ENCODE results near the gene ADAMTS14.

ADAMTS14 gene

DNA sequence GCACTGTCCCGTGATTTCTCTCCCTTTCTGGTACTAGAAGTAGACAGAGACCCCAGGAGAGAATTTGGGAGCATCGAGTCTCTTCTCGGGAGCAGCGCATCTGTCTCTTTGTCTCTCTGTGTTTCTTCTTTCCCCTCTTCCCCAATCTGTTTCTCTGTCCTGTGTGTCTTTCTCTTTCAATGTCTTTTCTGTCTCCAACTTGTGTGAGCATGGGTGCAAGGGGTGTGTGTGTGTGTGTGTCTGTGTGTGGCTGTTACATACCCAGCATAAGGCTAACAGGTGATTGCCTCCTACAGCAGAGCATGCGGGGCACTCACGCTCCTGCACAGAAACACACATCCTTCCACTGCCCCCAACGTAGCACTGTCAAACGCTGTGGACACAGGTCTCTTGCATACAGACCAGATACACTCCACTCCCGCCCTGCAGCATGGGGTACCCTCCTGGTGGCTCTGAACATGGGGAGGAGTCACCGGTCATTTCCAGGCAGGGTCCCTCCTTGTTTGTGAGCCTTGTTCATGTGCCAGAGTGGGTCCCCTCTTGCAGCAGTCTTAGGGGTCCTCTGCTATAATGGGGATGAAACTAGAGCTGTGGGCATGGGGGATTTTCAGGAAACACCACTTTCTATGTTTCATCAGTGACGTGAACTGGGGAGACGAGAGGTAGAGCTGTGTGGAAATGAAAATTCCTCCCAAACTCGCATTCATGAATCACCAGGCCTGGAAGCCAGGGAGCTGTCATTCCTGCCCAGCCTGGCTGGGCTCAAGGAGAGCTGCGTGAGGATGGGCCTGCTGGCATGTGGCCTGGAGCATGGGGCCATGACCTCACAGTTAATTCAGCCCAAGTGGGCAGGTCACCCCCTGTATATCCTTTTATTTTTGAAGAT lies 980 bp downstream of the ADAMTS14 start:
- no peak for DNase-seq (ENCODE audit: extremely low read depth in 1 of 2, low read depth in 1 of 2)

DNA sequence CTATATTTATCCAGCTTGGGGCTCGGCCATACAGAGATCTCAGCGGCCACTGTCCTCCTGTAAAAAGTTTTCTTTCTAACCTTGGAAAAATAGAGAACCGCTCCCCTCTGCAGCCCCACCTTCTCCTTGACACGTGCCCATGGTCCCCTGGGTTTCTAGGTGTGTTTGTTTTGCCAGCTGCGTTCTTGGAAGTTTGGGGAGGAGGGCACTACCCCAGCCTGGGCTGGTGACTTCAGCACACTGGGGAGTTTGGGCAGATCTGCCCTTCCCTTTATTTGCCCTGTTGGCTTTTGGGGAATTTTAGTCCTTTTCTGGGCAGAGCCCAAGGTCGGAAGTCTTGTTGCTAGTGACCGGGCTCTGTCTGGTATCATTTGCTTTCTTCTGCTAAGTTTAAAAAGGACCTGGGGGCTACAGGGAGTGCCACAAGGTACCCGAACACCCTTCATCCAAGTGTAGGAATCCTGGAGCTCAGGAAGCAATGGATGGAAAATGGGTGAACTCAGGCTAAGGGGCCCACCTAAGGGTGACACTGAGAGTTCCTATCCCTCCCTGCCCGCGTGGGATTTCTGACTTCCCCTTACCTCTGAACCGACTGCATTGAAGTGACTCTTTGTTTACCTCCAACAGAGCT lies 1.7 kb downstream of the ADAMTS14 start:
- no peak for DNase-seq (ENCODE audit: extremely low read depth in 1 of 2, low read depth in 1 of 2)

DNA sequence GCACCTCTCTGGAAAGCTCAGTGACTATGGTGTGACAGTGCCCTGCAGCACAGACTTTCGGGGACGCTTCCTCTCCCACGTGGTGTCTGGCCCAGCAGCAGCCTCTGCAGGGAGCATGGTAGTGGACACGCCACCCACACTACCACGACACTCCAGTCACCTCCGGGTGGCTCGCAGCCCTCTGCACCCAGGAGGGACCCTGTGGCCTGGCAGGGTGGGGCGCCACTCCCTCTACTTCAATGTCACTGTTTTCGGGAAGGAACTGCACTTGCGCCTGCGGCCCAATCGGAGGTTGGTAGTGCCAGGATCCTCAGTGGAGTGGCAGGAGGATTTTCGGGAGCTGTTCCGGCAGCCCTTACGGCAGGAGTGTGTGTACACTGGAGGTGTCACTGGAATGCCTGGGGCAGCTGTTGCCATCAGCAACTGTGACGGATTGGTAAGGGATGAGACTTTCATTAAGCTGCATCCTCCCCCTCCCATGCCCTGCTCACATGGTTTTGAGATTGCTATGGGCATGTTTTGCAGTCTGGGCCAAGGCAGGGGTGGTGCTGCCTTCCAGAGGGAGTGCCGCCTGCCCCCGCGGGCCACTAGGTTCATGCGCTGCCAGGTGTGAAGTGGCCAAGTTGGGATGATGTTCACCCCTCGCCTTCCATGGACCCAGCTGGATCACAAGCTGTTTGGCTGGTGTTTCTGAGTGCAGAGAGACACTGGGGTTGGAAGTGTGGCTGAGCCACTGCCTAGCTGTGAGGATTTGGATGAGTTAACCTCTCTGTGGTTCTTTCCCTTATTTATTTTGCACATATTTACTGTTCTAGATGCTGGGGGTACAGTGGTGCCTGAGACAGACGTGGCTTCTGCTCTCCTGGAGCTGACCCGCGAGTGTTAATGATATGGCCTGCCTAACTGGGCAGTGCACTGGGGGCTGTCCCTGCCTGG lies 2.5 kb downstream of the ADAMTS14 start:
- no peak for DNase-seq (ENCODE audit: extremely low read depth in 1 of 2, low read depth in 1 of 2)

DNA sequence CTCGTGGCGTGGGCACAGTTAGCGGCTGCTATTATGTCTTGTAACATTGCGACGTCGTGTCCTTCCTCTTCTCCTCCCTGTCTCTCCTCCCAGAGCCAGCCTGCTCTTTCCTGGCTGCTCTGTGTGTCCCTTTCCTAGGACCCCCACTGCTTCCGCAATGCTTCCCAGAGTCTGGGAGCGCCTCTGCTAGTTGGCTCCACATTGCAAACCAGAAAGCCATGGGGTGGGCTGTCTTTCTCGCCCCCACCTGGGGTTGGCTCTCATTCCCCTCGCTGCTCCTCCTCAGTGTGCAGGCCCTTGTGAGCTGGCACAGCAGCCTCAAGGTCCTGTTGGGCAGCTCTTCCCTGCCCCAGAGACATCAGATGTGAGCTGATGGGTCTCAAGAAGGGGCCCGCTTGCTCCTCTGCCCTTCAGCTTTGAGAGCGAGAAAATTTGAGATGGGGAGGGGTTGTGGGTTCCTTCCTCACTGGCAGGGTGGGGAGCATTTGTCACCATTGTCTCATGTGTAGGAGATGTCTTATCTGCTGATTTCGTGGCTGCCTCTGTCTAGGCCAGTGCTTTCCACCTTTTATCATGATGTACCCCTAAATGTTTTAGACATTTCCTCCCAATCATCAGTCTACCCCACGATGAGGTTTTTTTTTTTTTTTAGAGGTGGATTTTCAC lies 3.3 kb downstream of the ADAMTS14 start:
- no peak for DNase-seq (ENCODE audit: extremely low read depth in 1 of 2, low read depth in 1 of 2)

DNA sequence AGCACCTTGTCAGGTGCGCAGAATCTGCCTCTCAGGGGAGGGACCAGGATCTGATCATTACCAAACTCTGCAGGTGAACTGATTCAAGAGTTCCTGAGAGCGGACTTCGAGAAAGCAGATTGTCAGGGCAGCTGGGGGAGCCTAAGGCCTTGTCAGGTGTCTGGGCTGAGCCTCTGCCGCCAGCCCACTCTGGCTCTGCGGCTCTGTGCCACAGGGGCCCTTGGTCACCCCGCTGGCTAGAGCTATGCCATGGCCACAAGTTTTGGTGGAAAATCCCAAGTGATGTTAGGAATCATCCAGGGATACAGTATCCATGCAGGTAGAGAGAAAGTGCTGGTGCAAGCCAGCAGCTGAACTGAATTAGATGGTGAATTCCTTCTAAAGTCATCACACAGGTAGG lies 4.2 kb downstream of the ADAMTS14 start:
- no peak for DNase-seq (ENCODE audit: extremely low read depth in 1 of 2, low read depth in 1 of 2)

DNA sequence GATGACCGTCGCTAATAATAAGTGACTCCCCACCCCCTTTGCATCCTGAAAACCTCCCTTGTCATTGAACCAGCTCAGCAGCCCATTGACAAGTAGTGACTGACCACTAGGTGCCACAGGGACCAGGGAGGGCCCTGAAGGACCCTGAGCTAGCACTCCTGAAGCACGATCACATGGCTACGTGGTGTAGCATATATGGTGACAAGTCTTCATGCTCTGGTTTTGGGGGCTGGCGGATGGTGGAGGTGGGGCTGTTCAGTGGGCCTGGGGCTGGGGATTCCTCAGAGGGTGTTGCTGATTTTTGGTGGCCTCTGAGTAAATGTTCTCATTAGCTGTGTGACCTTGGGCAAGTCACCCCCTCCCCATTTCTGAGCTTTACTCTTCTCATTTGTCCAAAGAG lies 4.7 kb downstream of the ADAMTS14 start:
- no peak for DNase-seq (ENCODE audit: extremely low read depth in 1 of 2, low read depth in 1 of 2)

DNA sequence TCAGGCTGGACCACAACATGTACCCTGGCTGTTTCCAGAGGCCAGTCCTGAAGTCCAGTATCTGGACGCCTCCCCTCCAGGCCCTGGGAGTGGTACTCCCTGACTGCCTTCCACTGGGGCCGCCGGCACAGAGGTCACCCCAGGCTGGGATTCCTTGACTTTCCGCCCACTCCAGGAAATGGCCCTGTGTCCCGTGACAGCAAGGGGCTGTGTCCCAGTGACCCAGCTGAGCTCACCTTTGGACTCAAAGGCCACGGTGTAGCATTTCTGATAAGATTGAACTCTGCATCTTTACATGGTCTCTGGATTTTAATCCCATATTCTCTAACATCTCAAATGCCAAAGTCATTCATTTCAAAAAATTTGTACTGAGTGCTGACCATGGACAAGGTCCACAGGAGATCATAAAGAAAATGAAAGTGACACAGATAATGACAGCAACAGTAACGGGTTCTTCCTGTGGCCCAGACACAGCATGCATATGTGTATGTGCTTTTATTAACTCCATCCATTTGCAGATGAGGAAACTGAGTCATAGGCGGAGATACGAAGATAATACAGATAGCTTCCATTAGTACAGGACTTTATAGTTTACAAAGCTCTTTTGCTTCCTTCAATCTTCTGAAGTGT lies 5.4 kb downstream of the ADAMTS14 start:
- no peak for DNase-seq (ENCODE audit: extremely low read depth in 1 of 2, low read depth in 1 of 2)

DNA sequence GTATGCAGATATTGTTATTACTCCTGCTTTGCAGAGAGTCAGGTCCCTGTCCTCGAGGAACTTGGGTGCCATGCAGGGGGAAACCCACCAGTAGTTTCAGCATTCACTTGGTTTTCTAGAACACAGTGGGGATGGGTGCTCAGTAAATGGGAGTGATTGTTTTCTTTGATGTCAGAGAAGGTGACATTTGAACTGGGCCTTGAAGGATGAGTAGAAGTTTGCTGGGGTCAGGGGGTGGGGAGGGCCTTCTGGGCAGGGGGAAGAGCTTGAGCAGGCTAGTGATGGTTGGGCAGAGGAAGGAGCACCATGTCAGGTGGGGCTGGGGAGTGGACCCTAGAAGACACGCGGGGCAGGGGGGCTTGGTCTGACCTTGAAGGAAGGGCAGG lies 5.9 kb downstream of the ADAMTS14 start:
- no peak for DNase-seq (ENCODE audit: extremely low read depth in 1 of 2, low read depth in 1 of 2)

DNA sequence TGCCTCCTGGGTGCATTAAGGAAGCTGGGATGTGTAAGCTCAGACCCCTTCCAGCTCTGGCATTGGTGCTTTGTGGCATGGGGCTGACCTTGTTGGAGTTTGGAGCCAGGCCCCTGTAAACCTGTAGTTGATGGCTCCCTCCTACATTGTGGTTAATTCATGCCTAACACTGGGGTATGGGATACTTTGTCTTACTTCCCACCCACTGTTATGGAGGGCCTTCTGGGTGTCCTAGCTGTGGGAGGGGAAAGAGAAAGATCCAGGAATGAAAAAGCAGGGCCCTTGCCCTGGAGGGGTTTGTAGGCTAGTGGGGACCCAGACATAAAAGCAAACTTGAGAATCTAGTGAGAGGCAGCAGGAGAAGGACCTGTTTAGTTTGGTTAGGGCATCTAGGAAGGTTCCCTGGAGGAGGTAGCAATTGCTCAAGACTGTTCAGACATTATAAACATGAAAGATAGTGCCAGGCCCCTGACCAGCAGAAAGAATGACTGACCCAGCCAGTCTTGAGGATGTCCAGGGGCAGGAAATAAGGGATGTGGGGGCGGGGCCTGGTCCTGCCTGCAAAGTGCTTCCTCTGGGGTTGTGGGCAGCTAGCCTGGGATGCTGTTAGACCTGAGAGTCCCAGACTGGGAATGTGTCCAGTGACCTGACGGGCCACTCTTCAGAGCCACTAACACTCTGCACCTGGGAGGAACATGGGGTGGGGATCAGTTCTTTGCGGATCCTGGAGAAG lies 6.6 kb downstream of the ADAMTS14 start:
- no peak for DNase-seq (ENCODE audit: extremely low read depth in 1 of 2, low read depth in 1 of 2)

DNA sequence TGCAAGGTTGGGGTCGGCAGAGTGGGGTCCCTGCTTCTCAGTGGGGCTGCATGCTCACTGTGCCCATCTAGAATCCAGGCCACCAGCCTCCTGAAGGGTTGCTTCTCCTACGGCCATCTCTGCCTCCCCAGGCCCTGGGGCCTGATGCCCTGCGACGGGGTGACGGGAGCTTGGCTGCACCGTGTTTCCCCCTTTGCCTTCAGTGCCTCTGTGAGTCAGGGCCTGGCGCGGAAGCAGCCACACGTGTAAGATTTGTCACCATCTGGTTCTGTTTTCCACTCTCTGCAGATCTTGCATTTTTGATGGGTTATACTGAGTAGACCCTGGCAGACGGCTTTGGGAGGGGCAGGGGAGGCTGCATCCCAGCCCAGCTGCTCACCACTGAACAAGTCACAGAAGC lies 7.2 kb downstream of the ADAMTS14 start:
- DNase-seq (ENCODE audit: extremely low read depth in 1 of 2, low read depth in 1 of 2) = no peak

DNA sequence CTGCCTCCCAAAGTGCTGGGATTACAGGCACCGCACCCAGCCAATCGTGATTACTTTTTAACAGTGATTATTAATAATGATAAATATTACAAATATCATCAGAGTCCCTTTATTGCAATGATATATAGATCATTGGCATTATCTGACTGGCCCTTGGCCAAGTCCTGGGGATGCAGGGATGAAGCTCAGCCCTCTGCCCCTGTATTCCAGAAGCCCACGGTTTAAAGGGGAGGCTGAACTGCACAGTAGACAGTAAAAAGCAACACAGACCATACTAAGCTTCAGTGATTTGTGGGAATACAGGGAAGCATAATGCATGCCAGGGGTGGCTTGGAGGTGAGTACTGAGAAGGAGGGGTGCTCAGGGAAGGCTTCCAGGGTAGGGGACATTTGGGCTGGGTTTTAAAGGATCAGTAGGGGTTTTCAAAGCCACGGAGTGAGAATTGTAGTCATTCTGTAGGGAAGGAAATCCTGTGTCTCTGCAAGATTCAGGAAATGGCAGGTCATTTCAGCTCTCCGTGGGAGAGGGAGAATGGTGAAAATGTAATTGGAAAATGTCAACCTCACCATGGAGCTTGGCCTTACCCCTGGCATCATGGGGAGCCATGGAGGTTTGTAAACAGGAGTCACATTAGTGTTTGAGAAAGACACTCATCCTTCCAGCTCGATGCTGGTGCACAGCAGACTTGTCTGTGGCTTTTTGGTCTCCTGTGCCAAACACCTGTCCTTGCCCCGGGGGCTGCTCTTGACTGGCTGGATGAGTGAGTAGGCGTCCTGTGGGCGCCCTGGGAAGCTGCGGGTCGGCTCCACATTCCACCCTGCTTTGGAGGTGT lies 8.8 kb downstream of the ADAMTS14 start:
- no peak for DNase-seq (ENCODE audit: extremely low read depth in 1 of 2, low read depth in 1 of 2)

DNA sequence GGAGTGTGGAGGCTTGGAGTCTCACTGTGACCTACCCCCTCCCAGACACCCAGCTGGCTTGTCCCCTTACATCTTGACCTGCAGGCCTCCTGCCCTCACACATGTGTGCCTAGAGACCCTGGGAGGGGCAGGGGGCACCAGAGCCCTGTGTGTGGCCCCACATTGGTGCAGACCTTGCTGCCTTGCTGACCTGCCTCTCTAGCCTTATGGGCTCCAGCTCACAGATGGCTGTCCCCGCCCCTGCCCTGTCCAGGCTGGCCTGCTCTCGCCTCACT lies 9.4 kb downstream of the ADAMTS14 start:
- no peak for DNase-seq (ENCODE audit: extremely low read depth in 1 of 2, low read depth in 1 of 2)

DNA sequence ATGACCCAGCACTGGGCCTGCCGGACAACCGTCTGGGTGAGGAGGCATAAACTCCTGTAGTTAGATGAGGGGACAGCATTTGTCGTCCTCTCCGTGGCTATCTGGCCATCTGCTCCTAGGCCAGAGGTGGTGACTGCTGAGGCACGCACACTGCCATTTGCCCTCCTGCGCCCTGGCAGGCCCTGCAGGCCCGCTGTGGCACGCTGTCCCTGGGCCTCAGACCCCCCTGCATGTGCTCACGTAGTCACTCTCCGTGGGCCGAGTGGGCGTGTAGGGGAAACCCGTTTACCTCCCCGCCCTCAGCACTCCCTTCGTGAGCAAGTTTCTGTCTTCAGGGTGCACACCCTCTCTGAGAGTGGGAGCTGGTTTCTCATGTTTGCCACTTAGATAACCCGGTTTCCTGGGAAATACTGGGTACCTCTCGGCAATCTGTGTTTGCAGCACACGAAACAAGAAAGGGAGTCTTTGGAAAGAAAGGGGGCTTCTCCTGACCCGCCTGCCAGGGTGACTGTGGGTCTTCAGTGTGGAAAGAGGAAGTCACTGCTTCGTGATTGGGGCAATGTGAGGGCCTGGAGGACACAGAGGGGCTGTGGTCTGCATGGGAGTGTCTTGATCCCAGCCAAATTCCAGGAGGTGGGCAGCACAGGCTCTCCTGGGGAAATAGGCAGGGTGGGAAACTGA lies 10.8 kb downstream of the ADAMTS14 start:
- no peak for DNase-seq (ENCODE audit: extremely low read depth in 1 of 2, low read depth in 1 of 2)

DNA sequence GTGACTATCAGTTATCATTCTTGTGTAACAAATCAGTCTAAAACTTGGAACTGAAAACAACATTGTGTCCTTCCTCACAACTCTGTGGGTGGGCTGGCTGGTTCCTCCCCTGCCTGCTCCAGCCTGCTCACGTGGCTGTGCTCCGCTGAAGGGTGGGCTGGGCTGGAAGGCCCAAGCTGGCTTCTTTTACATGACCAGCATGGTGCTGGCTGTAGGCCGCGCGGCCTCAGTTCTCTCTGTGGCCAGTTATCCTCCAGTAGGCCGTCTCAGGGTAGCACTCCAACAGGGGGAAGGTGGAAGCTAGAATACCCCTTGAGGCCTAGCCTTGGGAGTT lies 11.3 kb downstream of the ADAMTS14 start:
- DNase-seq (ENCODE audit: extremely low read depth in 1 of 2, low read depth in 1 of 2) = no peak

DNA sequence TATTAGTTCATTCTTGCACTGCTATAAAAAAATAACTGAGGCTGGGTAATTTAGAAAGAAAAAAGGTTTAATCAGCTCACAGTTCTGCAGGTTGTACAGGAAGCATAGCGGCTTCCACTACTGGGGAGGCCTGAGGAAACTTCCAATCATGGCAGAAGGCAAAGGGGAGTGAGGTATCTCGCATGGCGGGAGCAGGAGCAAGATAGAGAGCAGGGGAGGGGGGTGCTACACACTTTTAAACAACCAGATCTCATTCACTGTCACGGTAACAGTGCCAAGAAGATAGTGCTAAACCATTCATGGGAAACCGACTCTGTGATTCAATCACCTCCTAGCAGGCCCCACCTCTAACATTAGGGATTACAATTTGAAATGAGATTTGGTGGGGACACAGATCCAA lies 11.6 kb downstream of the ADAMTS14 start:
- DNase-seq (ENCODE audit: extremely low read depth in 1 of 2, low read depth in 1 of 2) = no peak

DNA sequence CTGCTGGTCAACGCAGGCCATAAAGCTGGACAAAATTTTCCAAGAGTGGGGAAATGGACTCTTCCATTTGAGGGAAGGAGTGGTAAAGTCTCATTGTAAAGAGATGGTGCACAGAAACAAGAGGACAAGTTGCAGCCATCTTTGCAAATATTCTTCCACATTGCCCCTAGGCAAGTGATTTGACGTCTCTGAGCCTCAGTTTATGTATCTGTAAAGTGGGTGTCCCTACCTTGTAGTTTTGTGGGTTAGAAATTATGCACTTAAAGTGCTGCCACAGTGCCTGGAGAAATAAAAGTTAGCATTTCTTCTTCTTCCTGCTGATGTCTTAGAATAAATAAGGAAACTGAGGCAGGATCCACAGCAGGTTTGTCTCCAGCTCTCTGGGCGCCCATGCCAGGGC lies 12.1 kb downstream of the ADAMTS14 start:
- DNase-seq (ENCODE audit: extremely low read depth in 1 of 2, low read depth in 1 of 2) = no peak

DNA sequence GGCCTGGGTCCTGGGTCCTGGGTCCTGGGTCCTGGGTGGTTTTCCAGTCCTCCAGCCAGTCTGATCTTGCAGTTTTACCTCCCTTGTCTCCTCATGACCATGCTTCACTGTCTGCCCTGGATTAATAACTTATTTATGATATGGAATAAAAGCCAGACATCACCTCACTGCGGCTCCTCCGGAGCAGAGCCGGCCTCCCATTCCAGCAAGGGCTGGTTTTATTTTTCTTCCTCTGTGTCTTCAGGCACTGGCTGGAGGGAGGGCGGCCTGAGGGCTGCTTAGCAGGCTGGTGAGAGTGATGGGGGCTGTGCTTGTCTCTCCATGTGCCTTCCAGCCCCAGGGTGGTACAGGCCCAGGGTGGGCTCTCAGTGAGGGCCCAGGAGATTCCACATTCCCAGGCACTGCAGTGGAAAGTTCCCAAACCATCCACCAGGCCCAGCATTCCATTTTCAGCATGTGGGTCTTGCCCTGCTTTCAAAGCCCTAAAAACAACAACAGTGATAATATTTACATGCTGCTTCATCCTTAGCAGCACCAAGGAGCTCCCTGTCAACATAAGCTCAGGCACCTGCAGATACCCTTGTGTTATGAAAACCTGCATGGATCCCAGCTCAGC lies 12.6 kb downstream of the ADAMTS14 start:
- no peak for DNase-seq (ENCODE audit: extremely low read depth in 1 of 2, low read depth in 1 of 2)

DNA sequence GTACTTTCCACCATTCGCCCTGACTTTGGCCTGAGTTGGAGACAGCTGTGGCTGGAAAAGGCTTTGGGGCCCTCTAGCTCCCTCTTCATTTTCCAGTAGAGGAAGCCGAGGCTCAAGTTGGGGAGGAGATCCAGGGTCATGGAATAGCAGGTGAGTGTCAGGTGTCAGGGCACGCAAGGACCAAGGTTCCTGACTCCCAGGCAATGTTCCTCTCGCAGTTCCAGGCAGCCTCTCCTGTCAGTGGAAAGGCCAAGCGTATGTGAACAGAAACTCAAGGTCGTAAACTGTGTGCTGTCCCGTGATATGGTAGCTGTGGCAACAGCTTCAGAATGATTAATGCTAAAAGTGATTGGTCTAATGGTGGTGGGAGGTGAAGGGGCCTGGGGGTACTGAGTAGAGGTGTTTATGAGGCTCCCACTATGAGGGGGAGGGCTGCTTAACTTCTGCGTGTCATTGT lies 13.2 kb downstream of the ADAMTS14 start:
- DNase-seq (ENCODE audit: extremely low read depth in 1 of 2, low read depth in 1 of 2) = no peak

Measured in activated CD8-positive, alpha-beta memory T cell treated with anti-CD3 and anti-CD28 coated beads for 1 hour (primary cell).